ENCODE data around the gene TBC1D12. TPM values are rescaled to one million over a fixed set of nuclear protein-coding genes. Genes with fewer than 3 reads are reported as not detected.
"Not testable (repeated sequence)": the region's sequence is repeated elsewhere in the genome, so short reads cannot be mapped to it uniquely, and the experiment has no call there.

TBC1D12 gene
- total and polyA plus RNA-seq, 2 donors = 8.6 to 52.9 TPM

GRCh38 chr10:94493463-94493862, 91.1 kb downstream of the TBC1D12 start:
- WGBS = 85% methylated on average over 2 of the region's 2 CpGs
- Histone ChIP-seq H3K27ac (ENCODE audit: low read depth) (no peak overlapping the region), H3K4me1 (ENCODE audit: insufficient read depth) (no peaks in the 10 kb centered on the region), H3K36me3 (ENCODE audit: insufficient read depth) (no peaks in the 10 kb centered on the region), H3K4me3 (ENCODE audit: low read depth, low read length) (no peak overlapping the region)
- DNase-seq (ENCODE audit: extremely low spot score) = no peak

DNA sequence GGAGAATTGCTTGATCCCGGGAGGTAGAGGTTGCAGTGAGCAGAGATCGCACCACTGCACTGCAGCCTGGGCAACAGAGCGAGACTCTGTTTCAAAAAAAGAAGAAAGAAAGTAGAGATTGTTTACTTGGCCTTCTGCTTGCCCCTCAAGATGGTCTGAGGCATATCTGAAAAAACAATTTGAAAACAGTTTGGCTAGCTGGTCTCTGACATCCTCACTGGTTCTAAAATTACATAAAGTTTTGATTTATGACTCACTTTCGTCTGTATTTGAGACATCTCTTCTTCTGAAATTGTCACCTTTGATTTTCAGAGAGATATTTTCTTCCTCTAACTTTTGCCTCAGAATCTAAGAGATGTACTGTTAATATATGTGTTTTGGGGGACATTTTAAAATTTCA, 93.7 kb downstream of the TBC1D12 start:
- Histone ChIP-seq H3K36me3 (ENCODE audit: insufficient read depth) (no peaks in the 10 kb centered on the region), H3K4me1 (ENCODE audit: insufficient read depth) (no peaks in the 10 kb centered on the region), H3K27ac (ENCODE audit: low read depth) (no peak overlapping the region), H3K4me3 (ENCODE audit: low read depth, low read length) (no peak overlapping the region)
- DNase-seq (ENCODE audit: extremely low spot score) = no peak
- 85% methylated on average over 4 of the region's 4 CpGs for WGBS

DNA sequence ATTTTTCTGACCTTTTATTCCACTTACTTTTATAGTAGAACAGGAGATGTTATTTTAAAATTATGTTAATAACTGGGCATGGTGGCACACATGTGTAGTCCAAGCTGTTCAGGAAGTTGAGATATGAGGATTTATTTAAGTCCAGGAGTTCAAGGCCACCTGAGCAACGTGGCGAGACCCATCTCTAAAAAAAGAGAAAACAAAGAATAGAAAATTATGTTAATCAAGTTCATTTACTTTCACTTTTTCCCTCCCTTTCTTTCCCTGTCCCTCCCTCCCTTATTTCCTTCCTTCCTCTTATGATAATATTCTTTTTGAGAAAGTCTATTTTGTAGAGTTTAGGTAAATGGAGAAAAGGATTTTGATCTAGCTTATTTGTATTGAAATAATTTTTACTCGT, 94.3 kb downstream of the TBC1D12 start:
- 80% methylated on average over 3 of the region's 3 CpGs for WGBS
- no peak for DNase-seq (ENCODE audit: extremely low spot score)
- no peak overlapping the region for H3K27ac ChIP-seq (ENCODE audit: low read depth)
- no peak overlapping the region for H3K4me3 ChIP-seq (ENCODE audit: low read depth, low read length)
- H3K4me1 ChIP-seq (ENCODE audit: insufficient read depth) = no peaks in the 10 kb centered on the region
- H3K36me3 ChIP-seq (ENCODE audit: insufficient read depth) = no peaks in the 10 kb centered on the region

DNA sequence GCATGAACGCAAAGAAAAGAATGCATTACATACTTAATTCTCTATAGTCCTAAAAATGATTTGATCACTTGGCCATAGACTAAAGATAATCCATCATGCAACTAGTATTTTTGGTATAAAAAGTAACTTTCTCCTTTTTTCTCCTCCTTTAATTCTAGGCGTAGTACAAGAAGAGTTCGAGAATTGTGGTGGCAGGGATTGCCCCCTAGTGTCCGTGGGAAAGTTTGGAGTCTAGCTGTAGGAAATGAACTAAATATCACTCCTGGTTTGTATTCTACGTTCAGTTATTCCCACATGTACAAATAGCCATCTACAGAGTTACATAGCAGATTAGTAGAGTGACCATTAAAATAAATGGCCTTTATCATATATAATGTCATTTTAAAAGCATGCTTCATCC, 97.7 kb downstream of the TBC1D12 start:
- Histone ChIP-seq H3K4me3 (ENCODE audit: low read depth, low read length) (no peak overlapping the region), H3K4me1 (ENCODE audit: insufficient read depth) (no peaks in the 10 kb centered on the region), H3K36me3 (ENCODE audit: insufficient read depth) (no peaks in the 10 kb centered on the region), H3K27ac (ENCODE audit: low read depth) (no peak overlapping the region)
- WGBS = 68% methylated on average over 5 of the region's 5 CpGs
- DNase-seq (ENCODE audit: extremely low spot score) = no peak

GRCh38 chr10:94521276-94522250, 119.2 kb downstream of the TBC1D12 start:
- no peak for DNase-seq (ENCODE audit: extremely low spot score)
- Histone ChIP-seq H3K36me3 (ENCODE audit: insufficient read depth) (no peaks in the 10 kb centered on the region), H3K4me3 (ENCODE audit: low read depth, low read length) (no peak overlapping the region), H3K27ac (ENCODE audit: low read depth) (no peak overlapping the region), H3K4me1 (ENCODE audit: insufficient read depth) (no peaks in the 10 kb centered on the region)
- WGBS = 93% methylated on average over 5 of the region's 5 CpGs

GRCh38 chr10:94524146-94524545, 121.8 kb downstream of the TBC1D12 start:
- Histone ChIP-seq H3K27ac (ENCODE audit: low read depth) (no peak overlapping the region), H3K36me3 (ENCODE audit: insufficient read depth) (no peaks in the 10 kb centered on the region), H3K4me1 (ENCODE audit: insufficient read depth) (no peaks in the 10 kb centered on the region), H3K4me3 (ENCODE audit: low read depth, low read length) (no peak overlapping the region)
- no peak for DNase-seq (ENCODE audit: extremely low spot score)
- 97% methylated on average over 7 of the region's 7 CpGs for WGBS

DNA sequence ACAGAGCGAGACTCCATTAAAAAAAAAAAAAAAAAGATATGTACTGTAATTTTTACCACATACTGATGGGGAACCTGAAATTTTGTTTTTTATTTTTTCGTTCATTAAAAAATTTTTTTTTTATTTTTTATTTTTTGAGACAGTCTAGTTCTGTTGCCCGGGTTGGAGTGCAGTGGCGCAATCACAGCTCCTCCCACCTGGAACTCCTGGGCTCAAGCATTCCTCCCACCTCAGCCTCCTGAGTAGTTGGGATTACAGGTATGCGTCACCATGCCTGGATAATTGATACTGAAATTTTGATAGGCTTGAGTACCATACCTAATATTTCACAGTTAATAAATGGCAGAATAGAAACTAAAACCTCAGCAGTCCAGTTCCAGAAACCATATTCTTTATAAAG, 122.4 kb downstream of the TBC1D12 start:
- Histone ChIP-seq H3K4me1 (ENCODE audit: insufficient read depth) (no peaks in the 10 kb centered on the region), H3K36me3 (ENCODE audit: insufficient read depth) (no peaks in the 10 kb centered on the region), H3K4me3 (ENCODE audit: low read depth, low read length) (no peak overlapping the region), H3K27ac (ENCODE audit: low read depth) (no peak overlapping the region)
- 97% methylated on average over 5 of the region's 5 CpGs for WGBS
- no peak for DNase-seq (ENCODE audit: extremely low spot score)

DNA sequence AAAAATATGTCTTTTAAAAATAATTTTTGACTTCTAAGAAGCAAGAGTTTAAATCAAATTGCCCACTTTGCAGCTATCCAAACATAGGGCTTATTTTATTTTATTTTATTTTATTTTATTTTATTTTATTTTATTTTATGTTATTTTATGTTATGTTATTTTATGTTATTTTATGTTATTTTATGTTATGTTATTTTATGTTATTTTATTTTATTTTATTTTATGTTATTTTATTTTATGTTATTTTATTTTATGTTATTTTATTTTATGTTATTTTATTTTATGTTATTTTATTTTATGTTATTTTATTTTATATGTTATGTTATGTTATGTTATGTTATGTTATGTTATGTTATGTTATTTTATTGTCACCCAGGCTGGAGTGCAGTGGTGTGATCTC, 129.2 kb downstream of the TBC1D12 start:
- not testable (repeated sequence) for H3K36me3 ChIP-seq (ENCODE audit: insufficient read depth); H3K4me1 ChIP-seq (ENCODE audit: insufficient read depth); DNase-seq (ENCODE audit: extremely low spot score); H3K4me3 ChIP-seq (ENCODE audit: low read depth, low read length); H3K27ac ChIP-seq (ENCODE audit: low read depth)

DNA sequence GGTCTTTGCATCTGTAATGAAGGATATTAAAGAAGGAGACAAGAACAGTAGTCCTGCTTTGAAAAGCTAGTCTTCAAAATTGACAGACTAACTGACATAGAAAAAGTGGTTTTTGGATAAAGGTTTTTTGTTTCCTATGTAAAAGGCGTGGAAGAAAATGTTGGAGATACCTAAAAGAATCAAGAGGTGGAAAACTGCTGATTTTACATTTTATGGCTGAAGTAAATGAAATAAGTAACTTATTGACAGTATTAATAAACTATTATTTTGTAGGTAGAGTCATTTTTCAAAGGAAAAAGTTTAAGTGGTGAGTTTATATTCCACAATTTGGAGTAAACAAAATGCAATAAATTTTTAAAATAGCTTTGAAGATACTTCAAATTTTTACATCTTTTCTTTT, 130.7 kb downstream of the TBC1D12 start:
- Histone ChIP-seq H3K4me1 (ENCODE audit: insufficient read depth) (no peaks in the 10 kb centered on the region), H3K36me3 (ENCODE audit: insufficient read depth) (no peaks in the 10 kb centered on the region), H3K27ac (ENCODE audit: low read depth) (no peak overlapping the region), H3K4me3 (ENCODE audit: low read depth, low read length) (no peak overlapping the region)
- 96% methylated on average over 1 of the region's 1 CpG for WGBS
- DNase-seq (ENCODE audit: extremely low spot score) = no peak

GRCh38 chr10:94542282-94542681, 139.9 kb downstream of the TBC1D12 start:
- H3K4me1 ChIP-seq (ENCODE audit: insufficient read depth); H3K36me3 ChIP-seq (ENCODE audit: insufficient read depth); DNase-seq (ENCODE audit: extremely low spot score); H3K4me3 ChIP-seq (ENCODE audit: low read depth, low read length); H3K27ac ChIP-seq (ENCODE audit: low read depth): not testable (repeated sequence)
- WGBS = 85% methylated on average over 2 of the region's 2 CpGs

DNA sequence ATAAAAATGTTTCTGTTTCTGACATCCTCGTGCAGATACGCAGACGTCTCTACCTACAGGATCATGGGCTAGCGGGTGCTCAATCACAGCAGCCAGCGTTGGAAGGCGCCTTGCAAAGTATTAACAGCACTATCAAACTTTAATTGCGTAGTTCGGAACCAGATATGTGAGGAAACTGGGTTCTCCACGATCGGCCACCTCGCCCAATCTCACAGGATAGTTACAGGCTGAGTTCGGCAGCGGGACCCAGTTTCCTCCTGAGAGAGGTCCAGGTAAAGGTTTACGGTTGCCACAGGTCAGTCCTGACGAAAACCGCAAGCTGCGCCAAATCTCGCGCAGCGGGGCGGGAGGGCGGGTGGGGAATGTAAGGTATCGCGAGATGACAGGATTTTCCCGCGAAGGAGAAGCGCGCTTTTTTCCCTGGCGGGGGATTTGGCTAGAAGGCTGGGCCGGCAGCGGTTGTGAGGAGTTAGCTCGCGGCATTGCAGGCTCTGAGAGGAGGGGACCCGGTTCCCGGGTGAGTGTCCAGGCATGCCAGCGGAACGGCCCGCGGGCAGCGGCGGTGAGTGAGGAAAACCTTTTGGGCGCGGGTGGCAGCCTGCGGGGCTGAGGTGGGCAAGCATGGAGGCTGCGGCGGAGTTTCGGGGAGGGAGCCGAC, 143.2 kb downstream of the TBC1D12 start, which contains the start of gene HELLS:
HELLS (plus strand) TSS at position 398 of the 658 bp plus-strand sequence; CDS start at position 532, 134 bp downstream.
- H3K4me1 ChIP-seq (ENCODE audit: insufficient read depth) = no peaks in the 10 kb centered on the region

GRCh38 chr10:94546049-94546900, 143.9 kb downstream of the TBC1D12 start:
- WGBS = 3% methylated on average over 25 of the region's 25 CpGs
- Histone ChIP-seq H3K4me3 (ENCODE audit: low read depth, low read length) (peak overlapping the region; percentile 63), H3K27ac (ENCODE audit: low read depth) (no peak overlapping the region), H3K4me1 (ENCODE audit: insufficient read depth) (no peaks in the 10 kb centered on the region), H3K36me3 (ENCODE audit: insufficient read depth) (no peaks in the 10 kb centered on the region)
- DNase-seq (ENCODE audit: extremely low spot score) = peak; percentile 4

More for the DNA sequence above, 143.2 kb downstream of the TBC1D12 start, which contains the start of gene HELLS:
- Histone ChIP-seq H3K36me3 (ENCODE audit: insufficient read depth) (no peaks in the 10 kb centered on the region), H3K4me3 (ENCODE audit: low read depth, low read length) (peak within 1 kb of the TSS; percentile 63), H3K27ac (ENCODE audit: low read depth) (peak within 1 kb of the TSS; percentile 26)
- DNase-seq (ENCODE audit: extremely low spot score) = peak; percentile 81
- WGBS = under 1% methylated on average over 48 of the region's 48 CpGs

GRCh38 chr10:94546901-94547185, 144.5 kb downstream of the TBC1D12 start:
- no peak for DNase-seq (ENCODE audit: extremely low spot score)
- H3K4me1 ChIP-seq (ENCODE audit: insufficient read depth) = no peaks in the 10 kb centered on the region
- no peaks in the 10 kb centered on the region for H3K36me3 ChIP-seq (ENCODE audit: insufficient read depth)
- no peak overlapping the region for H3K27ac ChIP-seq (ENCODE audit: low read depth)
- no peak overlapping the region for H3K4me3 ChIP-seq (ENCODE audit: low read depth, low read length)
- WGBS = 73% methylated on average over 1 of the region's 1 CpG
